MG63 (cell line): Measurements from ENCODE around the gene COL8A1. TPM values are rescaled to one million over a fixed set of nuclear protein-coding genes. Genes with fewer than 3 reads are reported as not detected.

Experiments
- DNase-seq: peaks from one replicate; pipeline ENCODE4 v3.0.0-alpha.2; 2020
- H3K27me3 ChIP-seq: fragments of 250-450 bp; sonication (Bioruptor Pico); 2 replicates; pipeline ENCODE4 v1.5.1; 2020; ENCODE audit warnings: mild to moderate bottlenecking, moderate library complexity
- H3K36me3 ChIP-seq: fragments of 250-450 bp; sonication (Bioruptor Pico); 2 replicates; pipeline ENCODE4 v1.5.1; 2020; ENCODE audit warnings: mild to moderate bottlenecking, moderate library complexity
- H3K4me3 ChIP-seq: fragments of 250-450 bp; sonication (Bioruptor Pico); 2 replicates; pipeline ENCODE4 v1.5.1; 2020; ENCODE audit warnings: mild to moderate bottlenecking, moderate library complexity
- H3K9me3 ChIP-seq: fragments of 250-450 bp; sonication (Bioruptor Pico); 2 replicates; pipeline ENCODE4 v1.5.1; 2020; ENCODE audit warnings: mild to moderate bottlenecking, moderate library complexity
- total RNA-seq: library from RNA; depleted of rRNA; stranded (reverse); fragments of >200 nt; shearing (Covaris generic); gene quantifications from 2 replicates; pipeline ENCODE4 v1.2.3, GENCODE V29; 2014; ENCODE audit warnings: low replicate concordance

The COL8A1 gene
- total RNA-seq, 1 experiment from 2014 or later, result 19.1 TPM

DNA sequence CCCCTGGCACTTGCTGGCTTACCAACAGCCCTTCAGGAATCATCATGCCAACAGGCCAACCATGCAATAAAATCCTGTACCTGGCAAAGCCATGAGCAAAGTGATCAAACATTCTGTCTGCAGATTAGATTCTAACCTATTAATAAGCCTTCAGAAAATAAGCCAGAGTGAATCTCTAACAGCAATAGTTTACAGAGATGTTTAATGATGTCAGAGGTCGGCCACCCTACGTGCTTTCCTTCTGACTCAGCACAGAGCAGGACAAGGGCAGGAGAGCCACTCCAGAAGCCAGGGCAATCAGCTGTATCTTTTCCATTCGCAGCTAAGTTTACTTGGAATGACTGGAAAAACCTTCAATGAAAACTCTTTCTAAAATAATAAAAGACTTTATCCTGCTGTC, 13.1 kb downstream of the COL8A1 start:
- no peaks in the 10 kb centered on the region for H3K9me3 ChIP-seq
- no peaks in the 10 kb centered on the region for H3K27me3 ChIP-seq
- peaks cover 2% of the 10 kb centered on the region; the same call in 1 of the 2 replicates for H3K36me3 ChIP-seq
- peak; percentile 87 for DNase-seq
- H3K4me3 ChIP-seq, result no peak overlapping the region

DNA sequence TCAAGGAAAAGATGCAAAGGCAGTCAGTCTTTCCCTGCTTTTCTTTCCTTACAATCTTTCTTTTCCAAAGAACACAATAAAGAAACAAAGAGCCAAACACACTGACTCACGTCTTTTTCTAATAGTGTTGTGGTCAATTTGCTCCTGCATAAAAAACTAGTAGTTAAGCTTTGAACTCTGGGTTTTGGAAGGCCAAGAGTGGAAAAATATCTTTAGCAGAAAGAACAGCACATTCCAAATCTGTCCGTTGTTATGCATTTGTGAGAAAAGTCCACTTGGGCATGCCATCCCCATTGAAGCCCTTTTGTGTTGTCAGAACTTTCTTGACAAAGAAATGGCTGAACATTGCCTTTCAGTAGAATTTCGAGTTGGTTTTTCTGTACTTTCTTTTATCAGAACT, 18.2 kb downstream of the COL8A1 start:
- H3K9me3 ChIP-seq, result no peaks in the 10 kb centered on the region
- no peak for DNase-seq
- H3K27me3 ChIP-seq, result no peaks in the 10 kb centered on the region
- peaks cover 14% of the 10 kb centered on the region for H3K36me3 ChIP-seq
- no peak overlapping the region for H3K4me3 ChIP-seq

DNA sequence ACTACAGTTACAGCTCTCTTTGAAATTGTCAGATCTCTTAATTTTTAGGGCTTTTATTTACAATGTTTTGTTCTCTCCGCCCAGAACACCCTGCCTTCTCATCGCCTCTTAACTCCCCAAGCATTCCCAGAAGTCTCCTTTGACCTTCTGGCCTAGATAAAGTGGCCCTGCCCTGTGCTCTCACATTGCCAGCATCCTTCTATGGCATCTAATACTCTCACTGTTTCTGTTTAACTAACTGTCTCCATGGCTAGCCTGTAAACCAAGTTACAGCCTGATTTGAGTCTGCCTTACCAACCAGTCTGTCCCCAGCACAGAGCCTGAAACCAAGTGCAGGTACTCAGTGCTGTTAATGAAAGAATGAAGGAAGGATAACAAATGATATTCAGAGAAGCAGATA, 19.9 kb downstream of the COL8A1 start:
- no peaks in the 10 kb centered on the region for H3K27me3 ChIP-seq
- no peak overlapping the region for H3K4me3 ChIP-seq
- H3K9me3 ChIP-seq, result no peaks in the 10 kb centered on the region
- no peak for DNase-seq
- H3K36me3 ChIP-seq, result peaks cover 14% of the 10 kb centered on the region

DNA sequence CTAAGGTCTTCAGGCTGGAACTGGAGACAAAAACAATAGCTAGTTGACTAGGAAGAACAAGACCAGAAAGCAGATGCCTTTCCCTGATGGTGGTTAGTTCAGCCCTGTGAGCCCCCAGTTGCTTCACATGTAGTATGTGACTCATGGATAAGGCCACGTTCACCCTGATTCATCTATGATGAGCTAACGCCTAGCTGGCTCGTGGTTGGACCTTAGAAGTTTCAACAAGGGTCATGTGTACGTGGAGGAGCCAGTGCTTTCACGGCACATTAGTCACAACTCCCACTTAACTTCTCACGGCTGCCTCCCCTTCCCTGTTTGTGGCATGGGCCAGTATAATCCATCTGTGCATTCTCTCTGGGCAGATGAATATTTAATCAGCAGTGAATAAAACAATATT, 20.6 kb downstream of the COL8A1 start:
- peak; percentile 92 for DNase-seq
- Histone ChIP-seq H3K27me3 (no peaks in the 10 kb centered on the region), H3K4me3 (no peak overlapping the region), H3K36me3 (peaks cover 12% of the 10 kb centered on the region), H3K9me3 (no peaks in the 10 kb centered on the region)

DNA sequence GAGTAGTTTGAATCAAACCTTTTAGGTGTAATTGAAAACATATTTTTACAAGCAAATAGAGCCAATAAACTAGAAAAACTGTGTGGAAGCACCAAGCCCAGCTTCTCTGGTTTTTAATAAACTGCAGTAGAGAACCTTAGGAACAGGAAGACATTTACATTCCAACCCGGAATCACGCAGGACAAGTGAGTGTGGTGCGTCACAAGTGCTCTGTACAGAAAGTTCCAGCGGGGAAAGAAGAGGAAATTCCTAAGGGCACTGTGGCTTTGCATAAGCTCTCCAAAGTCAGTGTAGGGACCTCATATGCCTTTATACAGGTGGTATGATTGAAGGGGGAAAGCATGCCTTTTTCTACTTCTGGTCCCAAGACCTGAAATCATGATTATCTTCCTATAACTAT, 21.6 kb downstream of the COL8A1 start:
- no peaks in the 10 kb centered on the region for H3K9me3 ChIP-seq
- peaks cover 12% of the 10 kb centered on the region for H3K36me3 ChIP-seq
- H3K27me3 ChIP-seq, result no peaks in the 10 kb centered on the region
- no peak overlapping the region for H3K4me3 ChIP-seq
- DNase-seq, result no peak

DNA sequence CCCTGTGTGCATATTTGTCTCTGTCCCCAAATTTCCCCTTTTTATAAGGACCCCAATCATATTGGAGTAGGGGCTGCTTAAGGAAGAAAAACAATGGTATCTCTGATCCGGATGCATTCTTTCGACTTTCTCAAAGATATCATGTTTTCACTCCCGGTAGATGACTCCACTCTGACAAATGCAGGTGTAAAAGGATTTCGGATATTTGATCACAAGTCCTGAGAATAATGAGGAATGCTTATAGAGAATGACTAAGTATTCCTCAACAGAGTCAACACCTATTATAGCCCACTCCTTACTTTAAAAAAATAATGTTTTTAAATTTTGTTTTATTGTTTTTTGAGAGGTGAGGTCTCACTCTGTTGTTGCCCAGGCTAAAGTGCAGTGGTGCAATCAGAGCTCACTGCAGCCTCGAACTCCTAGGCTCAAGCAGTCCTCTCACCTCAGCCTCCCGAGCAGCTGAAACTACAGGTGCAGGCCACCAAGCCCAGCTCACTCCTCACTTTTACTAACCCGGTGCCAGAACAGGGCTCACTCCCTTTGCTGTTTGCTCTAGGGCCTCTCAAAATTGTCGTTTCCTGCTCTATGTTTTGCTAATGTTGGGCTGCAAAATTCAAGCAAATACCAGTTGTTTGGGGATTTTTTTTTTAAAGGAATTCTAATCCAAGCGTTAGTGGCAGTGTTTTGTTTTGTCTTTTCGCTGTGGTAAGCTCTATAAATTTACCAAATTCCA, 24.6 kb downstream of the COL8A1 start:
- Histone ChIP-seq H3K27me3 (no peaks in the 10 kb centered on the region), H3K4me3 (no peak overlapping the region), H3K36me3 (peaks cover 7% of the 10 kb centered on the region), H3K9me3 (no peaks in the 10 kb centered on the region)
- no peak for DNase-seq

DNA sequence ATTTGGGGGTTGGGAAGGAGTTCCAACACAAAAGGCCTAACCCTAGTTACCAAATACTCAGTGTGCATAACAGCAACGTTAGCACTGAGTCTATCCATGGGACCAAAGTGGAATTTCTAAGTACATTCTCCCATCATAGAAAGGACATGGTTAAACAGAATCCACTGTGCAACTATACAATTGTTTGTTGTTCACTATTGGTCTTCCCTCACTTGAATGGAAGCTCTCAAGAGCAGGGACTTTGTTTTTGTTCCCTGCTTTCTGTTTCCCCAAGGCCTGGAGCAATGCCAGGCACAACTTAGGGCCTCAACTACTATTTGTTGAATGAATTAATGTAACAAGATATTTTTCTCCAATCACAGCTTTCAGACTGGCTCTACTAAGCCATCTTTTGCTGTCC, 25.6 kb downstream of the COL8A1 start:
- no peaks in the 10 kb centered on the region; the same call in 1 of the 2 replicates for H3K36me3 ChIP-seq
- H3K9me3 ChIP-seq, result no peaks in the 10 kb centered on the region
- DNase-seq, result no peak
- H3K4me3 ChIP-seq, result no peak overlapping the region
- no peaks in the 10 kb centered on the region for H3K27me3 ChIP-seq

DNA sequence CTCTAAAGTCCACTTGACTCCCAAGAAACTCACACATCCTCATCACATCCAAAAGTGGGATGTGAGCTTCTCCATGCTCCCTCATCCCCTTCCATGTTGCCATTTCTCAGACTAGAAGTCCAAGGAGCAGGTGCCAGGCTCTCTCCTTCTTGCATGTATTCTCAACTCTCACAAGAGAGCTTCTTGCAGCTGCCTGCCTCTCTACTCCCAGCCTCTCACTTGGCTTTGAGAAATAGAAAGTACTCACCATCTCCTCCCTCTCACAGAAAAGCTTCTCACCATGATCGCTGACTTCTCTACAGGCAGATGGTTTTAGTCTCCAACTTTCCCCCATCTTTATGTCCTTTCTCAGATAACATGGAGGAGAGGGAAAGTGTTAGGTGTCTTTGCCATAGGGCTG, 26.6 kb downstream of the COL8A1 start:
- Histone ChIP-seq H3K9me3 (no peaks in the 10 kb centered on the region), H3K36me3 (peaks cover 3% of the 10 kb centered on the region; the same call in 1 of the 2 replicates), H3K27me3 (no peaks in the 10 kb centered on the region), H3K4me3 (no peak overlapping the region)
- DNase-seq, result no peak

DNA sequence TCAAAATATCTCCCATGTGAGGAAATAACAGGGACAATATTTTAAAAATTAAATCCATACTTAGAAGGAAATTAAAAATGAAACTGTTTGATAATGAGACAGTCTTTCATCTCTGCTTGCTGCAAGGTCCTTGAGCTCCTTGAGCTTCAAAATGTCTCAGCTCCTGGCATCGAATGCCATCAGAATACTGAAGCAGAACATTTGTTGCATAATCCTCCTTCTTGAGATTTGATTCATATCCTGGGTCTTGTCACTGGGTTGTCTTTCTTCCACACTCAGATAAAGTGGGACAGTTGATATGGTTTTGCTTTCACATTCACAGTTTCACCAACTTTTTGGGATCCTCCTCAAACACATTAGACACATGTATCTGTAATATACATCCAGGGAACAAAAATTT, 27.8 kb downstream of the COL8A1 start:
- H3K27me3 ChIP-seq, result no peaks in the 10 kb centered on the region
- H3K9me3 ChIP-seq, result no peaks in the 10 kb centered on the region
- H3K36me3 ChIP-seq, result peaks cover 3% of the 10 kb centered on the region; the same call in 1 of the 2 replicates
- H3K4me3 ChIP-seq, result no peak overlapping the region
- no peak for DNase-seq

DNA sequence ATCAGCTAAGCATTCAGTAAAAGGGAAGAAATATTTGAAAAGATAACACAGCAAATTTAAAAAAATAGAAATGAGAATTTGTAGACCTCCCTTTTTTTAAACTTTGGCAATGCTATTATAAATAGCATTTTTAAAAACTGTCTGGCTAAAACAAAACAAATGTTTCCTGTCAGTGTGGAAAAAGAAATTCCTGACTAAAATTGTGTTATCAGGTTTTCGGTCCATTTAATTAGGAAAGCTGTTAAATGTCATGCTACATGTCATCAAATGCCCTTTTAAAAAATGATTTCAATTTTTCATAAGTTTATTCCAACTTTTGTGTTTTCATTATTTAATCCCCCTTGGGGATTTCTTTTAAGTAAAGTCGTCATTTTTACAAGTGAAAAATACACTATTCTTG, 29.6 kb downstream of the COL8A1 start:
- Histone ChIP-seq H3K27me3 (no peaks in the 10 kb centered on the region), H3K9me3 (no peaks in the 10 kb centered on the region), H3K36me3 (peaks cover 3% of the 10 kb centered on the region; the same call in 1 of the 2 replicates), H3K4me3 (no peak overlapping the region)
- DNase-seq, result no peak

DNA sequence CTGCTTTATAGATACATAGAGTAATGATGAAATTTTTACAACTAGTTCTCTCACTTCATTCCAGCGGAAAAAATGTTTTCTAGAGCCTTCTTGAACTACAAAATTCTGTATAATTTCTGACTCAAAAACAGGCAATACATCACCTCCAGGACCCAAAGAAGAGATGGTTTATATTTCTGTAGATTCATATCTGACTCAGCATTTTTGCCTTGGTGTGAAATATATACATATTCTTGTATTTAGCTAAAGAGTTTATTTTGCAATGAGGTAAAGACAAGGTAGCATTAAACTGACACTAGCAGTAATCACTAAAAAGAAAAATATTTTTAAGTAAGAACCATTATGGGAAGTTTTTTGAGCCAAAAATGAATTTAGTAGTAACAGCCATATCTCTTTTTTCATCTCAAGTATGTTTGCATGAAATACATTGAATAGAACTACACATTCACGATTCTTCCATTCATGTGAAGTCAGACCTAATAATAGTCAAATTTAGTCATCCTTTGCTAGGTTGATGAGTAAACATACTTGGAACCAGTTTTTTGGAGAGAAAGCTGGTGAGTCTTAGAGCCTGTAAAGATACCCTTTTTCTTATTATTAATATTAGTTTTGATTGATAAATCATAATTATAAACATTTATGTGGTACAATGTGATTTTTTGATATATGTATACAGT, 31.6 kb downstream of the COL8A1 start:
- Histone ChIP-seq H3K9me3 (no peaks in the 10 kb centered on the region), H3K4me3 (no peak overlapping the region), H3K36me3 (peaks cover 3% of the 10 kb centered on the region; the same call in 1 of the 2 replicates), H3K27me3 (no peaks in the 10 kb centered on the region)
- DNase-seq, result no peak

DNA sequence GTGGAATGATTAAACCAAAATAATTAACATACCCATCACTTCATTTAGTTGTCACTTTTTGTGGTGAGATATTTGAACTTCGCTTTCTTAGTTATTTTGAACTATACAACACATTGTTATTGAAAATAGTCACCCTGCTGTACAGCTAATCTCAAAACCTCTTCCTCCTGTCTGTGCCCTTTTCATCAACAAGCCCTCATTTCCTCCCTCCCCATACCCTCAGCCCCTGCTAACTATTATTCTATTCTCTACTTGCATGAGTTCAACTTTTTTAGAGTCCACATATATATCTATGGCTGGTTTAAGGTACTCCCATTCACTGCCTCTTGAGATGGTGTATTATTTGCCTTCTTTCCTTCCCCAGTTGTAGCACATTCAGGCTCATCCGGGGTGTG, 32.2 kb downstream of the COL8A1 start:
- no peaks in the 10 kb centered on the region for H3K9me3 ChIP-seq
- H3K4me3 ChIP-seq, result no peak overlapping the region
- DNase-seq, result no peak
- no peaks in the 10 kb centered on the region for H3K27me3 ChIP-seq
- H3K36me3 ChIP-seq, result 0 out of 2 replicates have a peak, but pooled peaks cover 3% of the 10 kb centered on the region

DNA sequence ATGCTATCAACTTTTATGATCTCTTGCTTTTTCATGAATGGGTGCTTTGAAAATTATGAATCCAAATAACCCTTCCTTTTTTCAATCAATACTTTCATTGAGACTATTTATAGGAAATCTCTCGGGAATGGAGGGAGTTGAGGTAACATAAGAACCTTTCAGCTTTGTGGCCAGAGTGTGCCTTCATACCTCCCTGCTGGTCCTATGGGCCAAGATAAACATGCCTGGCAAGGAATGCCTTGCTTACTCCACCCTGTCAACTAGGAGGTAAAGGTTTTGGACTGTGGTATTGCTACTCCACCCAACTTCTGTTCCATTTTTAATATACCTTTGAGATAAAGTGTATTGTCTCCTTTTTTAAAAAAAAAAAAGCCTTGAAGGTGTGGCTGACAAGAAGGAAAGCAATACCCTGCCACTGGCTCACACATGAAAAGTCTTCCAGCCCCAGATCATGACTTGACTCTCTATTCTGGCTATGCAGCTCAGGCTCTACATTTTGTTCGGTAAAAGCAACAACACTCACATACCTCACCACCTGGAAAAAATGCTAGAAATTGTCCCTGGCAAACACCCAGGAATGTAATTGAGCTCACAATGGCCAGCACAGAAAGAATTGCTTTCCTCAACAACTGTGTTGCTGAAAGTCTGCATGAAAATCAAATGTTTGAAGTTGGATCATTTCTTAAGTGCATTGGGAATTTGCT, 35.8 kb downstream of the COL8A1 start:
- H3K4me3 ChIP-seq, result no peak overlapping the region
- DNase-seq, result no peak
- no peaks in the 10 kb centered on the region for H3K27me3 ChIP-seq
- no peaks in the 10 kb centered on the region; the same call in 1 of the 2 replicates for H3K9me3 ChIP-seq
- H3K36me3 ChIP-seq, result peaks cover 10% of the 10 kb centered on the region

DNA sequence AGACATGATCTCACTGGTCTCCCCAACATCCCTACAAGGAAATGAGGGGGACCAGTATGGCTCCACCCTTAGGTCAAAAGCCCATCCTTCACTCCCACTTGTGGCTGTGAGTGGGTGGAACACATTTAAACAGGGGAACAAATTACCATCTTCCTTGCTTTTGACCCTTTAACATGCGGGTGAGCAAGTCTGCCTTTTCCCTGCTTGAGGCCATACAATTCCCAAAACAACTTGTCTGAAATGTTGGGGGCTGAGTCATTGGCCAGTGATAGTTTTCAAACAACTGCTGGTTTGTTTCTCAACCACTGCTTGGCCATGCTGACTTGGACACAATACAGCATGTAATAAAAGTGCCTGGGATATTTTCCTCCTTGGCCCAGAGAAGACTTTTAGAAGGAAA, 39.6 kb downstream of the COL8A1 start:
- H3K4me3 ChIP-seq, result no peak overlapping the region
- no peaks in the 10 kb centered on the region; the same call in none of the 2 replicates for H3K9me3 ChIP-seq
- H3K27me3 ChIP-seq, result no peaks in the 10 kb centered on the region
- peaks cover 11% of the 10 kb centered on the region for H3K36me3 ChIP-seq
- peak; percentile 70 for DNase-seq

DNA sequence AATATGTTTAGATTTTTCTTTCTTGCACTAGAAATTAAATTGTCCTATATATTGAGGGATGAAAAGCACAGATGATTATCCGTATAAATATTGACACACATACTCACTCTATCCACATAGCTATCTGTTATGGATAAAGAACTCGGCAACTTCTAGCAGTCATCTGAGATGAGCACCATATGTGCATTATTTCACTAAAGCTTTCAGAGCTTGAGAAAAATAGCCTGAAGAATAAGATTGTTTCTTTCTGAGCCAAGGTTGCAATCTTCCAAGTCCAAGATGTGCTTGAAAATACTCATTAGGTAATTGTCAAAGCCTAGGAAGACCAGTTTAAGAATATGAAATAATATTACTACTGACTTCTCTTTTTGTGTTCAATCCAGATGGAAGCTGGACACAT, 40.5 kb downstream of the COL8A1 start:
- Histone ChIP-seq H3K4me3 (no peak overlapping the region), H3K9me3 (no peaks in the 10 kb centered on the region; the same call in none of the 2 replicates), H3K36me3 (peaks cover 11% of the 10 kb centered on the region), H3K27me3 (no peaks in the 10 kb centered on the region)
- DNase-seq, result no peak

DNA sequence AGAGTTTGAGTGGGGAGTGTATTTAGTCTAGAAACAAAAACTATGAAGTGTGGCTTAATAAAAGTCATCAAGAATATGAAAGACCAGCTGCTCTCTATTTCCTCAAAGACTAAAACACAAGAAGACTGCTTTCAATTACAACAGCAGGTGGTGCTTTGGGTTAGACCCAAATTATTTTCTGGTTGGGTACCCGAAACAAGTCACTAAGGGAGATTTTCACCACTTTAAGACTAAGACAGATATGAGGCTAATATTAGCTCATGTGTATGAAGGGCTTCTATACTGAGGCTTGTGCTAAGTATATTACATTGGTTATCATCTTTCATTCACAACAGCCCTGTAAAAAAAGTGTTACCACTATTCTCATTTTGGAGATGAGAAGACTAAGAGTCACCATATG, 43.1 kb downstream of the COL8A1 start:
- no peak for DNase-seq
- no peak overlapping the region for H3K4me3 ChIP-seq
- H3K36me3 ChIP-seq, result peaks cover 8% of the 10 kb centered on the region
- no peaks in the 10 kb centered on the region; the same call in 1 of the 2 replicates for H3K9me3 ChIP-seq
- no peaks in the 10 kb centered on the region for H3K27me3 ChIP-seq

DNA sequence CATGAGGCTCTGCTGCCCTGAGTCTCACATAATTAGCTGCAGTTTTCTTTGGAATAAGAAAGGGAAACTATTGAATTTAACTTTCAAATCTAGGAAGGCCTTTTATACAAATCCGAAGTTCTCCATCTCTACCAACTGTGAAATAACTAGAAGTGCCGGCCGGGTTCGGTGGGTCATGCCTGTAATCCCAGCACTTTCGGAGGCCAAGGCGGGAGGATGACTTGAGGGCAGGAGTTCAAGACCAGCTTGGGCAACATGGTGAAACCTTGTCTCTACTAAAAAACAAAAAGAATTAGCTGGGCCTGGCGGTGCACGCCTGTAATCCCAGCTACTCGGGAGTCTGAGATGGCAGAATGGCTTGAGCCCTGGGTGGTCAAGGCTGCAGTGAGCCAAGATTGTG, 43.6 kb downstream of the COL8A1 start:
- H3K4me3 ChIP-seq, result no peak overlapping the region
- peaks cover 8% of the 10 kb centered on the region for H3K36me3 ChIP-seq
- DNase-seq, result no peak
- no peaks in the 10 kb centered on the region; the same call in 1 of the 2 replicates for H3K9me3 ChIP-seq
- no peaks in the 10 kb centered on the region for H3K27me3 ChIP-seq
